NCI-H460 (cell line): ENCODE data around the gene PIP5KL1. TPM values are rescaled to one million over a fixed set of nuclear protein-coding genes. Genes with fewer than 3 reads are reported as not detected.

Experiments used
- DNase-seq: peaks from one replicate; pipeline ENCODE4 v3.0.0-alpha.2; 2016; ENCODE audit warnings: low read depth; ENCODE audit errors: extremely low read depth
- total RNA-seq: library from RNA; depleted of rRNA; stranded (reverse); fragments of >200 nt; shearing (Covaris generic); gene quantifications from 2 replicates; pipeline ENCODE4 v1.2.3, GENCODE V29; 2014

PIP5KL1 gene
- total RNA-seq, 1 experiment from 2014 or later, result 4.5 TPM

GRCh38 chr9:127968700-127969383 lies 38.3 kb upstream of the PIP5KL1 start:
- DNase-seq, result no peak

GRCh38 chr9:127968042-127968441 lies 37.5 kb upstream of the PIP5KL1 start:
- DNase-seq, result no peak

GRCh38 chr9:127967151-127967809 lies 36.7 kb upstream of the PIP5KL1 start:
- DNase-seq, result no peak

- DNase-seq, result no peak
These were observed 36.0 kb upstream of the PIP5KL1 start for GRCh38 chr9:127966416-127967150.

- no peak for DNase-seq
These were observed 35.4 kb upstream of the PIP5KL1 start for GRCh38 chr9:127965953-127966352.

- DNase-seq, result no peak
These were observed 32.9 kb upstream of the PIP5KL1 start for GRCh38 chr9:127963359-127964064.

- DNase-seq, result no peak
These were observed 32.4 kb upstream of the PIP5KL1 start for GRCh38 chr9:127963041-127963358.

GRCh38 chr9:127962278-127962677 lies 31.7 kb upstream of the PIP5KL1 start:
- DNase-seq, result no peak

- no peak for DNase-seq
These were observed 31.1 kb upstream of the PIP5KL1 start for GRCh38 chr9:127961613-127962155.

GRCh38 chr9:127961155-127961490 lies 30.5 kb upstream of the PIP5KL1 start:
- DNase-seq, result no peak

- no peak for DNase-seq
These were observed 30.0 kb upstream of the PIP5KL1 start for GRCh38 chr9:127960410-127961154.

GRCh38 chr9:127959841-127960409 lies 29.3 kb upstream of the PIP5KL1 start:
- no peak for DNase-seq

GRCh38 chr9:127959398-127959797 lies 28.8 kb upstream of the PIP5KL1 start:
- DNase-seq, result no peak

GRCh38 chr9:127958728-127959127 lies 28.2 kb upstream of the PIP5KL1 start:
- DNase-seq, result no peak

- DNase-seq, result peak; percentile 78
These were observed 24.9 kb upstream of the PIP5KL1 start for GRCh38 chr9:127955294-127956015.

- DNase-seq, result no peak
These were observed 24.3 kb upstream of the PIP5KL1 start for GRCh38 chr9:127954831-127955293.

- no peak for DNase-seq
These were observed 23.4 kb upstream of the PIP5KL1 start for GRCh38 chr9:127953768-127954505.

GRCh38 chr9:127953154-127953553 lies 22.6 kb upstream of the PIP5KL1 start:
- DNase-seq, result no peak
